Mammary epithelial cell (primary cell): ENCODE measurements around the gene SEMA3B.

Experiments used
- EZH2 ChIP-seq: IDR thresholded peaks from 2 replicates; pipeline ENCODE4 v1.6.1; 2012; ENCODE audit warnings: low read length, inconsistent platforms, borderline replicate concordance
- TF ChIP-seq, protein P1 (sequence below), 2 donors: IDR thresholded peaks in 1 of 2; conservative IDR thresholded peaks in 1 of 2; 2 replicates each; pipeline ENCODE4 v1.5.1; 2011 to 2012; ENCODE audit warnings: inconsistent platforms in 2 of 2, low read length in 2 of 2, mild to moderate bottlenecking in 2 of 2, control low read depth in 1 of 2, low read depth in 1 of 2; ENCODE audit not compliant: insufficient read depth in 1 of 2; ENCODE audit errors: extremely low read depth in 1 of 2

DNA sequence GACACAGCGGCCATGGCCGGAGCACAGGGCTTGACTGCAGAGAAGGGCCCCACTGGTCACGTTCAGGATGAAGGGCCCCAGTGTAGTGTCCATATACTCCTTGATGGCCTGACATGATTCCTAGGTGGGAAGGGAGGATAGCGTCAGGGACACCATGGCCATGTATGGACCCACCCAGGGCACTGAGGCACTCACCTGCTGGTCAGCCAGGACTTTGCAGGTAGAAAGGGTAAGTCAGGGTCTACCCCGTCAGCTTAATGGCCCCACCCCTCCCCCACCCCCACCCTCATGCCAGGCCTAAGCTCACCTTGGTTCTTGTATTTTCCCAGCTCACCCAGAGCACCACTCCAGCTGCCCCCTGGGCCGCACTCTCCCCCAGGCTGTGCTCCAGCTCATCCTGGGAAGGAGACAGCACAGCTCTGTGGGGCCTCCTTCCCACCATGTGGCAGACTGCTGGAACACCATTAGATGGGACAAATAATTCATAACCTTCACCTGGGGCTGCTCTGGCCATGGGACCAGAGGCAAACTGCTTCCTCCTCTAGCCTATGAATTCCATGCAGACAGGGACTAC, 31.8 kb downstream of the SEMA3B start:
- TF ChIP-seq, protein P1, sequence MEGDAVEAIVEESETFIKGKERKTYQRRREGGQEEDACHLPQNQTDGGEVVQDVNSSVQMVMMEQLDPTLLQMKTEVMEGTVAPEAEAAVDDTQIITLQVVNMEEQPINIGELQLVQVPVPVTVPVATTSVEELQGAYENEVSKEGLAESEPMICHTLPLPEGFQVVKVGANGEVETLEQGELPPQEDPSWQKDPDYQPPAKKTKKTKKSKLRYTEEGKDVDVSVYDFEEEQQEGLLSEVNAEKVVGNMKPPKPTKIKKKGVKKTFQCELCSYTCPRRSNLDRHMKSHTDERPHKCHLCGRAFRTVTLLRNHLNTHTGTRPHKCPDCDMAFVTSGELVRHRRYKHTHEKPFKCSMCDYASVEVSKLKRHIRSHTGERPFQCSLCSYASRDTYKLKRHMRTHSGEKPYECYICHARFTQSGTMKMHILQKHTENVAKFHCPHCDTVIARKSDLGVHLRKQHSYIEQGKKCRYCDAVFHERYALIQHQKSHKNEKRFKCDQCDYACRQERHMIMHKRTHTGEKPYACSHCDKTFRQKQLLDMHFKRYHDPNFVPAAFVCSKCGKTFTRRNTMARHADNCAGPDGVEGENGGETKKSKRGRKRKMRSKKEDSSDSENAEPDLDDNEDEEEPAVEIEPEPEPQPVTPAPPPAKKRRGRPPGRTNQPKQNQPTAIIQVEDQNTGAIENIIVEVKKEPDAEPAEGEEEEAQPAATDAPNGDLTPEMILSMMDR (conservative IDR thresholded peaks at IDR 0.05 in 1 of 2, IDR thresholded peaks at IDR 0.05 in 1 of 2; ENCODE audit: extremely low read depth in 1 of 2, insufficient read depth in 1 of 2, low read depth in 1 of 2, low read length in 2 of 2): no peak
- TF ChIP-seq EZH2: no peak
